GM10248 (cell line): ENCODE measurements around the gene FAM3A.
"Not testable (repeated sequence)": the region's sequence is repeated elsewhere in the genome, so short reads cannot be mapped to it uniquely, and the experiment has no call there.

Experiments
- CTCF ChIA-PET: fragments of 300-600 bp; sonication (Branson Sonifier 250); formaldehyde crosslinking; extraction: SDS; loops from one replicate; lab custom pipeline; 2021; ENCODE audit warnings: antibody characterized with exemption; lab: Yijun Ruan, JAX
- POLR2A ChIA-PET: fragments of 350-650 bp; sonication (Branson Sonifier 250); formaldehyde crosslinking; extraction: SDS; loops from one replicate; lab custom pipeline; 2020; ENCODE audit warnings: antibody characterized with exemption; lab: Yijun Ruan, JAX
- DNase-seq: peaks from one replicate; pipeline ENCODE4 v3.0.0; 2012; ENCODE audit errors: extremely low spot score
- TF ChIP-seq, protein P1 (sequence below): IDR thresholded peaks from 2 replicates; pipeline ENCODE4 v1.5.1; 2012; ENCODE audit warnings: mild to moderate bottlenecking, low read depth; ENCODE audit errors: extremely low read depth, missing control alignments, control extremely low read depth

Gene FAM3A

DNA sequence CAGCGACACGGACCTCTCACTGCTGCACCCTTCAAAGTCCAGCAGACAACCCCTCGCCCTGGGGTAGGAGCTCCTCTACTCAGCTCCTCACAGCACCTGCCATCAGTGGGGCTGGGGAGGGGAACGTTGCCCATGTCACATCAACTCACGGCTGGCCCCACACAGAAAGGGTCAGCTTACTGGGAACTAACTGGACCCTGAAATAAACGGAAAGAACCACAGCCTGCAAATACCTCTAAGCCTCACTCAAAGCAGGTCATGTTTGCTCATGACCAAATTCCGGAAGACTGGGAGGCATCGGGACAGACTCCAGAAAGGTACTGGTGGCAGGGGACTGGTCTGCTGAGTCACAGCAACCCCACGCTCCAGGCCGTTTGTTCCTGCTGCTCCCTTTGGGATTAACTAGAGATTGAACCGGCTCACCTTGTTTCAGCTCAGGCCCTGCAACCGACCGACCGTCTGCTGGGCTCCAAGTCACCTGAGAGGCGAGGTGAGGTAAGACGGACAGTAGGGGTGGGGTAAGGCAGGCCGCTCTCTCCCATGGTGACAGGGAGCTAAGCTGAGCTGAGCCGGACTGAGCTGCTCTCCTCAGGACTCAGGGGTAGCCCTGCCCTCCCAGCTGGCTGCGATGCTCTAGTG, 25.0 kb upstream of the FAM3A start:
- POLR2A ChIA-PET: no interaction called here
- DNase-seq: no peak
- TF ChIP-seq, protein P1, sequence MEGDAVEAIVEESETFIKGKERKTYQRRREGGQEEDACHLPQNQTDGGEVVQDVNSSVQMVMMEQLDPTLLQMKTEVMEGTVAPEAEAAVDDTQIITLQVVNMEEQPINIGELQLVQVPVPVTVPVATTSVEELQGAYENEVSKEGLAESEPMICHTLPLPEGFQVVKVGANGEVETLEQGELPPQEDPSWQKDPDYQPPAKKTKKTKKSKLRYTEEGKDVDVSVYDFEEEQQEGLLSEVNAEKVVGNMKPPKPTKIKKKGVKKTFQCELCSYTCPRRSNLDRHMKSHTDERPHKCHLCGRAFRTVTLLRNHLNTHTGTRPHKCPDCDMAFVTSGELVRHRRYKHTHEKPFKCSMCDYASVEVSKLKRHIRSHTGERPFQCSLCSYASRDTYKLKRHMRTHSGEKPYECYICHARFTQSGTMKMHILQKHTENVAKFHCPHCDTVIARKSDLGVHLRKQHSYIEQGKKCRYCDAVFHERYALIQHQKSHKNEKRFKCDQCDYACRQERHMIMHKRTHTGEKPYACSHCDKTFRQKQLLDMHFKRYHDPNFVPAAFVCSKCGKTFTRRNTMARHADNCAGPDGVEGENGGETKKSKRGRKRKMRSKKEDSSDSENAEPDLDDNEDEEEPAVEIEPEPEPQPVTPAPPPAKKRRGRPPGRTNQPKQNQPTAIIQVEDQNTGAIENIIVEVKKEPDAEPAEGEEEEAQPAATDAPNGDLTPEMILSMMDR: no peak
- CTCF ChIA-PET: interaction anchor here (1.6 to 1.7 kb wide), 2 partner anchors 168 to 404 kb away, joined by 3 to 5 read pairs; no protein-coding TSS in a partner anchor

GRCh38 chrX:154540365-154540764, 24.3 kb upstream of the FAM3A start:
- CTCF ChIA-PET: interaction anchor here (1.7 kb wide), 1 partner anchor 167 kb away, joined by 5 read pairs; no protein-coding TSS in a partner anchor
- POLR2A ChIA-PET, DNase-seq: not testable (repeated sequence)

DNA sequence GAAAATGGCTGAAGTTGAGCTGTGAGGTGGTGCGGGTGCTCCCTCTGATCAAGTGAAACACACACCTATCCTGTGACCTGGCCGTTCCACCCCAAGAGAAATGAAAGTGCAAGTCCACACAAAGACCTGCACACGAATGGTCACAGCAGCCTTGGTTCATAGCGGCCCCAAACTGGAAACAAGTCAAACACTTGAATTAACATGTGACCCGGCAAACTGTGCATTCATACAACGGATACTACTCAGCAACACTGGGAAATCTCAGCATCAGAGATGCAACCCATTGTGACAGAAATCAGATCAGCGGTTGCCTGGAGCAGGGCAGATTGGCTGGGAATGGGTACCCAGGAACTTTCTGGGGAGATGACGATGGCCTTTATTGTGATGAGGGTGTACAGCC, 23.0 kb upstream of the FAM3A start:
- TF ChIP-seq, protein P1: no peak
- DNase-seq: no peak
- ChIA-PET CTCF (no interaction called here), POLR2A (no interaction called here)

GRCh38 chrX:154535892-154536291, 19.9 kb upstream of the FAM3A start:
- CTCF ChIA-PET: interaction anchor here (0.6 to 7.8 kb wide), 5 partner anchors 9 to 428 kb away, joined by 3 to 61 read pairs (median 4); partner anchors contain the start of gene FLNA
- POLR2A ChIA-PET: no interaction called here
- no peak for DNase-seq

GRCh38 chrX:154534526-154535322, 18.7 kb upstream of the FAM3A start:
- TF ChIP-seq, protein P1: peak; percentile 98
- ChIA-PET CTCF (interaction anchor here (0.6 to 7.8 kb wide), 13 partner anchors 8 to 588 kb away, joined by 3 to 61 read pairs (median 4); partner anchors contain the start of genes FLNA and RPL10), POLR2A (interaction anchor here (0.6 kb wide), 1 partner anchor 44 kb away, joined by 3 read pairs; the partner anchor contains the start of gene SLC10A3)
- DNase-seq: peak; percentile 90

More at GRCh38 chrX:154535892-154536291, 19.9 kb upstream of the FAM3A start:
- TF ChIP-seq, protein P1: no peak

GRCh38 chrX:154532690-154533089, 16.7 kb upstream of the FAM3A start:
- POLR2A ChIA-PET: interaction anchor here (0.6 kb wide), 1 partner anchor 30 kb away, joined by 3 read pairs; no protein-coding TSS in a partner anchor
- DNase-seq: no peak
- CTCF ChIA-PET: interaction anchor here (1.0 to 7.8 kb wide), 2 partner anchors 149 to 159 kb away, joined by 3 to 61 read pairs; partner anchors contain the start of gene FLNA
- TF ChIP-seq, protein P1: no peak
